Measurements from ENCODE around the gene ZNF555.
"Not testable (repeated sequence)": the region's sequence is repeated elsewhere in the genome, so short reads cannot be mapped to it uniquely, and the experiment has no call there.

The ZNF555 gene

DNA sequence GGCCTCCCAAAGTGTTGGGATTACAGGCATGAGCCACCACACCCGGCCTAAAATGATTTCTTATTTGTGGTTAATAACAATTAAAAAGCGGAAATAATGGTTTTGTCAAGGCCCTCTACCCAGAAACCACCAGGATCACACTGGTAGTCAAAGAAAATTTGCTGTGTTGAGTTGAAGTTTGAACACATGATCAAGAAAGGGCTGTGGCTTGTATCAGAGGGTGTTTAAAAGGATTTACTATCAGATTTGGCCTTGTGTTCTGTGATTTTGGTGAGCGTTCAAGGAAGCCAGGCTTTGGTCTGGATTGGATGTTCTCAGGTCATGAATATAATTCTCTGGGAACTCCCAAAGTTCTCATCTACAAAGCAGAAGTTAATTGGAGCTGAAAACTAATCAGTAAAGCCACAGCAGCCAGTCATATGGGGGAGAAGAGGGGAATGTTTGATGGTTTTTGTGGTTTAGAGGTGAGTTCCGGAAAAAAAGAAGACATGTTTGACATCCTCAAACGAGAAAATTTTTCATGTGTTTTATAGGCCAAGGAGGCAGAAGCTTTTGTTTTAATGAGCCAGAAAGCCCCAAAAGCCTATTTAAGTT is 15.3 kb downstream of the ZNF555 start:
- Mint-ChIP-seq H3K27ac (no peak overlapping the region), H3K4me3 (no peak overlapping the region), H3K4me1 (ENCODE audit: low read depth) (no peaks in the 10 kb centered on the region), H3K36me3 (ENCODE audit: low read depth) (peaks cover 55% of the 10 kb centered on the region), H3K27me3 (no peaks in the 10 kb centered on the region), H3K9me3 (peaks cover 81% of the 10 kb centered on the region)
- intact Hi-C loops (cut with micrococcal nuclease) = no loop called here

DNA sequence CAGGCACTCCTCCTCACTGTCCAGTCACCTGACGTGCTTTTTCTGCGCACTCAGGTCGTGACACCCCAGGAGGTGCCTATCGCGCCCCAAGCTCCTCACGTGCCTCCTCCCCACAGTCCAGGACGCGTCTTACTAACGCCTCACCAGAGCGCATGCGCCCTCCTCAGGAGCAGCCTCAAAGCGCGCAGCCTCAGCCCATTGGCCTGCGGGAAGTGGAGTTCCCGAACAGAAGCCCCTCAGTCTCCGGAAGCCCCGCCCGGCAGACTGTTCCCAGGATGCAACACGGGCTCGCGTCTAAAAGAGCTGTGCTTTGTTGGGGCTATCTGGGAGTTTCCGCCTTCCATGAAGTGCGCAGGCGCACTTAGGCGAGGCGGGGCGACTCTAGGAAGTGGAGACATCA is 17.6 kb downstream of the ZNF555 start:
- no peak overlapping the region for H3K4me3 Mint-ChIP-seq
- no peak overlapping the region for H3K27ac Mint-ChIP-seq
- H3K4me1 Mint-ChIP-seq (ENCODE audit: low read depth) = peaks cover 7% of the 10 kb centered on the region
- H3K9me3 Mint-ChIP-seq = peaks cover 58% of the 10 kb centered on the region
- H3K27me3 Mint-ChIP-seq = peaks cover 2% of the 10 kb centered on the region
- peaks cover 32% of the 10 kb centered on the region for H3K36me3 Mint-ChIP-seq (ENCODE audit: low read depth)
- intact Hi-C loops (cut with micrococcal nuclease) = no loop called here

GRCh38 chr19:2863816-2864215 is 22.5 kb downstream of the ZNF555 start:
- intact Hi-C loops (cut with micrococcal nuclease) = no loop called here
- Mint-ChIP-seq H3K36me3 (ENCODE audit: low read depth) (no peaks in the 10 kb centered on the region), H3K9me3 (peaks cover 26% of the 10 kb centered on the region), H3K4me3 (no peak overlapping the region), H3K27ac (no peak overlapping the region), H3K27me3 (peaks cover 2% of the 10 kb centered on the region), H3K4me1 (ENCODE audit: low read depth) (peaks cover 12% of the 10 kb centered on the region)

- no peak overlapping the region for H3K27ac Mint-ChIP-seq
- H3K27me3 Mint-ChIP-seq = peaks cover 2% of the 10 kb centered on the region
- intact Hi-C loops (cut with micrococcal nuclease) = no loop called here
- H3K4me1 Mint-ChIP-seq (ENCODE audit: low read depth) = peaks cover 12% of the 10 kb centered on the region
- H3K4me3 Mint-ChIP-seq = no peak overlapping the region
- peaks cover 10% of the 10 kb centered on the region for H3K9me3 Mint-ChIP-seq
- H3K36me3 Mint-ChIP-seq (ENCODE audit: low read depth) = no peaks in the 10 kb centered on the region
Observed at GRCh38 chr19:2865334-2866100, 24.2 kb downstream of the ZNF555 start.

DNA sequence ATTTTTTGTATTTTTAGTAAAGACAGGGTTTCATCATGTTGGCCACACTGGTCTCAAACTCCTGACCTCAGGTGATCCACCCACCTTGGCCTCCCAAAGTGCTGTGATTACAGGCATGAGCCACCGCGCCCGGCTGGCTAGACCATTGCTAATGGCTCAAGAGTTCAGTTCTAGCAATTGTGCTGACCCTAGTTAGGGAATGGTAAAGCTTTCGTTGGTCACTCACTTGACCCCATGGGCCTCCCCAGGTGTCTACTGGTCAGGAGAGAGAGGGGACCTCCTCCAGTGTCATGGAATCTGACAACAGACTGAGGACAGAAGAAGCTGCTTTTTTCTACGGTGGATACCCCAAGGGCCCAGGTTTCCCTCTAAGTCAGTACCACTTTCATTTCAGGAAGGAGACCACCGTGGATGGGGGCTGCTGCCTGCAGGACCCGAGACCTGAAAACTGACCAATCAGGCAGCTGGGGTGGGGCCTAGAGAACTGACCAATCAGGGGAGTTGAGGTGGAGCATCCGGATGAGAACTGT is 25.3 kb downstream of the ZNF555 start:
- intact Hi-C loops (cut with micrococcal nuclease) = no loop called here
- Mint-ChIP-seq H3K36me3 (ENCODE audit: low read depth) (no peaks in the 10 kb centered on the region), H3K27ac (no peak overlapping the region), H3K9me3 (peaks cover 15% of the 10 kb centered on the region), H3K4me1 (ENCODE audit: low read depth) (peaks cover 12% of the 10 kb centered on the region), H3K27me3 (peaks cover 2% of the 10 kb centered on the region), H3K4me3 (no peak overlapping the region)

DNA sequence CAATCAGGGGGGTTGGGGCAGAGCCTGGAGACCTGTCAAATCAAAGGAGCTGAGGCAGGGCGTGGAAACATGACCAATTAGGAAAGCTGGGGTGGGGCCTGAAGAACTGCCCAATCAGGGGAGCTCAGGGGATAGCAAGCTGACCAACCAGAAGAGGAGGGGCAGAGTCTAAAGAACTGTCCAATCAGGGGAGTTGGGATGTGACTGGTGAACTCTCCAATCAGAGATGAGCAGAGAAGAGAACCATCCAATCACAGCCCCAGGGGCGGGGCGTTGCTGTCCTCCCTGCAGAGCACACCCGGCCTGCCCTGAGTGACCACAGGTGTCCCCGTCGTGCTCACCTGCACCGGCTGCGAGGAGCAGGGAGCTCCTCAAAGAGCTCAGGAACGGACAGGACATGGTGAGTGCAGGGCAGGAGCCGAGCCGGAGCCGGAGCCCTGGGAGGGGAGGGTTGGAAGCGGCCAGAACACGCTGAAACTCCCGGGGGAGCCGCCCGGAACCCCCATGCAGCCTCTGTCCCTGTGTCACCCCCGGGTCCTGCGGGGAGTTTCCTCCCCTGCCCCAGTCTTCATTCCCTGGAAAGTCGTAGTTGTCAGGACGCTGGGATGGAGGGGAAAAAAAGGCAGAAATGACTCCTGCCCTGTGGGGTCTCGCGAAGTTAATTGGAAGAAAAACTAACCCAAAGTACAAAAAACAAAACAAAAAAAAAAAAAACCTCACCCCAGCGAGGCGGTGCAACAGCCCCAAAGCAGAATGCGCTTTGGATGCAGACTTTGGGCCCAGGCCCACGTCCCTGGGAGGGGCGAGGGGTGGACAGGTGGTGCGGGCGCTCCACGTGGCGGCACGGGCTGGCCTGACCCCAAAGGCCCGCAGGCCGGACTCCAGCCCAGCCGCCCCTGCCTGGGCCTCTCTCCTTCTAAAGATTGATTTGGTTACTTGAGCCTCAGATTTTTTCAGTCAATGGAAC is 26.0 kb downstream of the ZNF555 start, which contains the start of gene ZNF556:
Gene ZNF556, plus strand, starts transcription at position 311 of the 967 bp plus-strand sequence. Its CDS starts 87 bp downstream, at position 398.
- Mint-ChIP-seq H3K9me3 (peaks cover 20% of the 10 kb centered on the region), H3K4me3 (no peak within 1 kb of the TSS), H3K27me3 (peaks cover 2% of the 10 kb centered on the region), H3K4me1 (ENCODE audit: low read depth) (peaks cover 10% of the 10 kb centered on the region), H3K27ac (no peak within 1 kb of the TSS), H3K36me3 (ENCODE audit: low read depth) (no peaks in the 10 kb centered on the region)
- intact Hi-C loops (cut with micrococcal nuclease) = no loop called here

DNA sequence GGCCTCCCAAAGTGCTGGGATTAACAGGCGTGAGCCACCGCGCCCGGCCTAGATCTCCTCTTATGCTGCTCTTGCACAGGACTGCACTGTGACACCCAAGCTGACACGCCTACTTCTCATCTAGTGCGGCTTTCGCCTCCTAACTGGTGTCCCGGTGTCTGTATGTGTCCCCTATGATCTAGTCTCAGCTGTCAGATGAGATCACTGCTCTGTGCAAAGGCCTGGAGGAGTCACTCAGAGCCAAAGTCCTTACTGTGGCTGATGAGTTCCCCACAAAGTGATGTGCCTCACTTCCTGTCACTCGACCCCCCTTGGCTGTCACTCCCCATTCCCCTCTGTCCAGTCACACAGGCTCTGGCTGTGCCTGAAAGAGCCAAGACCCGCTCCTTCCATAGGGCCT is 28.3 kb downstream of the ZNF555 start:
- H3K27me3 Mint-ChIP-seq = no peaks in the 10 kb centered on the region
- no peaks in the 10 kb centered on the region for H3K36me3 Mint-ChIP-seq (ENCODE audit: low read depth)
- intact Hi-C loops (cut with micrococcal nuclease) = no loop called here
- H3K4me3 Mint-ChIP-seq = no peak overlapping the region
- H3K4me1 Mint-ChIP-seq (ENCODE audit: low read depth) = peaks cover 5% of the 10 kb centered on the region
- no peak overlapping the region for H3K27ac Mint-ChIP-seq
- peaks cover 20% of the 10 kb centered on the region for H3K9me3 Mint-ChIP-seq

DNA sequence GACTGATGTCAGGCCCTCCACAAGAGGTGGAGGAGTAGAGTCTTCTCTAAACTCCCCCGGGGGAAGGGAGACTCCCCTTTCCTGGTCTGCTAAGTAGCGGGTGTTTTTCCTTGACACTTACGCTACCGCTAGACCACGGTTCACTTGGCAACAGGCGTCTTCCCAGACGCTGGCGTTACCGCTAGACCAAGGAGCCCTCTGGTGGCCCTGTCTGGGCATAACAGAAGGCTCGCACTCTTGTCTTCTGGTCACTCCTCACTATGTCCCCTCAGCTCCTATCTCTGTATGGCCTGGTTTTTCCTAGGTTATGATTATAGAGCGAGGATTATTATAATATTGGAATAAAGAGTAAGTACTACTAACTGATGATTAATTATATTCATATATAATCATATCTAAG is 30.9 kb downstream of the ZNF555 start:
- H3K27ac Mint-ChIP-seq; H3K4me3 Mint-ChIP-seq; H3K27me3 Mint-ChIP-seq; H3K4me1 Mint-ChIP-seq (ENCODE audit: low read depth); H3K36me3 Mint-ChIP-seq (ENCODE audit: low read depth): not testable (repeated sequence)
- H3K9me3 Mint-ChIP-seq = peaks cover 16% of the 10 kb centered on the region
- intact Hi-C loops (cut with micrococcal nuclease) = loop anchor here (2.0 kb wide), 1 partner anchor 223 kb away; no protein-coding TSS in a partner anchor

DNA sequence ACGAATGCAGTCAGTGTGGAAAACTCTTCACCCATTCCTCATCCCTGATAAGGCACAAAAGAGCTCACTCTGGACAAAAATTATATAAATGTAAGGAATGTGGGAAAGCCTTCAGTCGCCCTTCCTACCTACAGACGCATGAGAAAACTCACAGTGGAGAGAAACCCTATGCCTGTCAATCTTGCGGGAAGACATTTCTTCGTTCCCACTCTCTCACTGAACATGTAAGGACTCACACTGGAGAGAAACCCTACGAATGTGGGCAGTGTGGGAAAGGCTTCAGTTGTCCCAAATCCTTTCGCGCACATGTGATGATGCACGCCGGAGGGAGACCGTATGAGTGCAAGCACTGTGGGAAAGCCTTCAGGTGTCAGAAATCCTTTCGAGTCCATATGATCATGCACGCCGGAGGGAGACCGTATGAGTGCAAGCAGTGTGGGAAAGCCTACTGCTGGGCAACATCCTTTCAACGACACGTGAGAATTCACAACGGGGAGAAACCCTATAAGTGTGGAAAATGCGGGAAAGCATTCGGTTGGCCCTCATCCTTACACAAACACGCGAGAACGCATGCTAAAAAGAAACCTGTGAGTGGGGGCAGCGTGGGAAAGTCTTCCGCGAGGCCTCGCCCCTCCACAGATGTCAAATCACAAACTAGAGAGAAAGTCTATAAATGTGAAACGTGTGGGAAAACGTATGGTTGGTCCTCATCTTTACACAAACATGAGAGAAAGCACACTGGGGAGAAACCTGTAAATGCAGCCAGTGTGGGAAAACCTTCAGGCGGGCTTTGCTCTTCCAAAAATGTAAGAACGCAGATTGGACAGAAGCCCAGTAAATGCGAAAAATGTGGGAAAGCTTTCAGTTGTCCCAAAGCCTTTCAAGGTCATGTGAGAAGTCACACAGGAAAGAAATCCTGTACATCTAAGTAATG is 36.4 kb downstream of the ZNF555 start:
- H3K27ac Mint-ChIP-seq = no peak overlapping the region
- H3K27me3 Mint-ChIP-seq = no peaks in the 10 kb centered on the region
- H3K4me1 Mint-ChIP-seq (ENCODE audit: low read depth) = no peaks in the 10 kb centered on the region
- no peaks in the 10 kb centered on the region for H3K36me3 Mint-ChIP-seq (ENCODE audit: low read depth)
- intact Hi-C loops (cut with micrococcal nuclease) = no loop called here
- no peak overlapping the region for H3K4me3 Mint-ChIP-seq
- peaks cover 27% of the 10 kb centered on the region for H3K9me3 Mint-ChIP-seq

- no peak overlapping the region for H3K27ac Mint-ChIP-seq
- H3K4me1 Mint-ChIP-seq (ENCODE audit: low read depth) = peaks cover 6% of the 10 kb centered on the region
- intact Hi-C loops (cut with micrococcal nuclease) = no loop called here
- H3K36me3 Mint-ChIP-seq (ENCODE audit: low read depth) = no peaks in the 10 kb centered on the region
- H3K27me3 Mint-ChIP-seq = no peaks in the 10 kb centered on the region
- H3K9me3 Mint-ChIP-seq = peaks cover 7% of the 10 kb centered on the region
- no peak overlapping the region for H3K4me3 Mint-ChIP-seq
Observed at GRCh38 chr19:2883686-2884439, 42.6 kb downstream of the ZNF555 start.

DNA sequence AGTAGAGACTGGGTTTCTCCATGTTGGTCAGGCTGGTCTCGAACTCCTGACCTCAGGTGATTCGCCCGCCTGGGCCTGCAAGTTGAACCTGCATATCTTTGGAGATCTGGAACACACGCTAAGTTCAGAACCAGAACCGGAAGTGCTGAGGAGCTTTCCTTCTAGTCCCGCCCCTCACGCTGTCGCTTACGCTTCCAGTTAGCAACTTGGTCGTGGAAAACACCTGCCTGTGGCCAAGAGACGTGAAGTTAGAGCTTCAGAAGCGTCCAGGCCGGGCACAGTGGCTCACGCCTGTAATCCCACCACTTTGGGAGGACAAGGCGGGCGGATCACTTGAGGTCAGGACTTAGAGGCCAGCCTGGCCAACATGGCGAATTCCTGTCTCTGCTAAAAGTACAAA is 44.5 kb downstream of the ZNF555 start:
- H3K36me3 Mint-ChIP-seq (ENCODE audit: low read depth) = no peaks in the 10 kb centered on the region
- no peaks in the 10 kb centered on the region for H3K27me3 Mint-ChIP-seq
- H3K27ac Mint-ChIP-seq = no peak overlapping the region
- H3K4me3 Mint-ChIP-seq = no peak overlapping the region
- H3K4me1 Mint-ChIP-seq (ENCODE audit: low read depth) = peaks cover 6% of the 10 kb centered on the region
- intact Hi-C loops (cut with micrococcal nuclease) = no loop called here
- no peaks in the 10 kb centered on the region for H3K9me3 Mint-ChIP-seq

DNA sequence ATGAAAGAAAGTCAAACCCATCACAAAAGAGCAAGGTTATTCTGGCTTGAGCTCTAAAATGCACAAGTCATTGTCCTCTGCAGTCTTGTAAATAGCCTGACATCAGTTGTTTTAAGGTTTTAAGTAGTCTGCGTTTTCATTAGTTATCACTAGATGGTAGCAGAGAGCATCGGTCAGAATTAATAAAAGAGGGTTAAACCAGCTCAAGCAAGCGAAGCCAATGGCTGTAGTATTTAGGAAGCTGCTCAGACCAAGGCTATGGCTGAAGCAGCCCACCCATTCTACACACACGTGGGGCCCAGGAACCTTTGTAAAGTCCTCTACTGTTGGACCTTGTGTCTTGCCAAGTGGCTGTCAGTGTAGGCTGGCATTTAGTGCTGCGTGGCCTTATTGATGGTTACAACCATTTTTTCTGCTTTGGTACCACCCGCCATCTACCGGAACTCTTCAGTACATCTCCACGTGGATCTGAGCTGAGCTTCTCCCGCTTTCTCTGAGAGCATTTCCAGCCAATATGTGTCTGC is 46.2 kb downstream of the ZNF555 start:
- Mint-ChIP-seq H3K9me3 (no peaks in the 10 kb centered on the region), H3K27ac (no peak overlapping the region), H3K4me3 (no peak overlapping the region), H3K4me1 (ENCODE audit: low read depth) (peaks cover 6% of the 10 kb centered on the region), H3K27me3 (no peaks in the 10 kb centered on the region), H3K36me3 (ENCODE audit: low read depth) (no peaks in the 10 kb centered on the region)
- intact Hi-C loops (cut with micrococcal nuclease) = no loop called here
